Mesodermal cell (in vitro differentiated cells): Measurements from ENCODE around the gene KIF17.

ENCODE experiments used
- H3K27ac ChIP-seq: 2 replicates; pipeline ENCODE4 v1.7.0; 2013; ENCODE audit warnings: mild to moderate bottlenecking, low read depth, low read length, moderate library complexity; ENCODE audit not compliant: severe bottlenecking
- H3K36me3 ChIP-seq: 2 replicates; pipeline ENCODE4 v1.7.1; 2013; ENCODE audit warnings: mild to moderate bottlenecking, low read length, moderate library complexity; ENCODE audit not compliant: control insufficient read depth, insufficient read depth
- H3K4me1 ChIP-seq: one replicate; pipeline ENCODE4 v1.7.1; 2013; ENCODE audit warnings: mild to moderate bottlenecking, low read length; ENCODE audit not compliant: insufficient read depth, control insufficient read depth, poor library complexity, severe bottlenecking
- H3K4me3 ChIP-seq: 2 replicates; pipeline ENCODE4 v1.7.0; 2013; ENCODE audit warnings: low read length, control low read depth, mild to moderate bottlenecking; ENCODE audit not compliant: insufficient read depth, poor library complexity, severe bottlenecking; ENCODE audit errors: extremely low read depth
- H3K9me3 ChIP-seq: 2 replicates; pipeline ENCODE4 v1.7.1; 2013; ENCODE audit warnings: mild to moderate bottlenecking, low read length, moderate library complexity; ENCODE audit not compliant: control insufficient read depth
- WGBS, 2 experiments: methylation state at CpG; one replicate each; pipeline ENCODE4 v1.1.5; 2013; ENCODE audit warnings: missing lambda C conversion rate in 2 of 2; ENCODE audit not compliant: insufficient coverage in 2 of 2; 5-methylcytosine and 5-hydroxymethylcytosine counted together

The KIF17 gene

DNA sequence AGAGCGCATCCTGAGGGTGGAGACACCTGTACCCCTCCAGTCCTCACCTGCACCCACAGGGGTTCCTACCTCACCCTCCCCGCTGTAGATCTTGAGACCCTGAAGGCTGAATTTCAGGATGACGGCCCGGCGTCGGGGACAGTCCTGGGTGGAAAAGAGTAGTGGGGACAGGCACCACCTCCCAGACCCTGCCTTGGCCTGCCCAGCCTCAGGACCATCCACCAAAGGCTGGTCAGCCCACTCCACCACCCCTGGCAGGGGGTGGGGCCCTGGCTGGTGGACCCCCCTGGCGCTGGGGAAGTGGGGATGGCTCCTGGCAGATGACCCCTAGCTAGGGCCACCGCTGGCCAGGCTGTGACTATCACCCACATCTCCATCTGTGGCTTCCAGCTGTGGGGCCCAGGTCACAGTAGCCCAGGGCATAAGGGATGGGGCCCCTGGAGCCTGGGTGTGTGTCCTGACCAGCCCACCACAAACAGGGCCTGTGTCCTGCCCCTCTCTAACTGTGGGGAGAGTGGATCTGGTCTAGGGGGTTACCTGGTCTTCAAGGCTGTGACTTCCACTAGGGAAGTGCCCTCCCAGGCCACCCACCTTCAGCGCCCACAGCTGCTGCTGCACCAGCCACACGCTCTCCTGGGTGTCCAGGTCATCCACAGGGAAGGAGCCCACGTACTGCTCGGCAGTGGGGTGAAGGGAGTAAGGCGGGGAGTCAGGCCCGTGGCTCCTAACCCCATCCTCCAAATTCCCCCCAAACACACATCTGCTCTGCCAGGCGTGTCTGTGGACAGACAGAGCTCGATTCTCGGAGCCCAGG is 9.3 kb upstream of the KIF17 start:
- WGBS, 2 experiments, result 93 to 100% methylated on average over 5 to 7 of the region's 17 CpGs
- H3K4me1 ChIP-seq, result peaks cover 6% of the 10 kb centered on the region

DNA sequence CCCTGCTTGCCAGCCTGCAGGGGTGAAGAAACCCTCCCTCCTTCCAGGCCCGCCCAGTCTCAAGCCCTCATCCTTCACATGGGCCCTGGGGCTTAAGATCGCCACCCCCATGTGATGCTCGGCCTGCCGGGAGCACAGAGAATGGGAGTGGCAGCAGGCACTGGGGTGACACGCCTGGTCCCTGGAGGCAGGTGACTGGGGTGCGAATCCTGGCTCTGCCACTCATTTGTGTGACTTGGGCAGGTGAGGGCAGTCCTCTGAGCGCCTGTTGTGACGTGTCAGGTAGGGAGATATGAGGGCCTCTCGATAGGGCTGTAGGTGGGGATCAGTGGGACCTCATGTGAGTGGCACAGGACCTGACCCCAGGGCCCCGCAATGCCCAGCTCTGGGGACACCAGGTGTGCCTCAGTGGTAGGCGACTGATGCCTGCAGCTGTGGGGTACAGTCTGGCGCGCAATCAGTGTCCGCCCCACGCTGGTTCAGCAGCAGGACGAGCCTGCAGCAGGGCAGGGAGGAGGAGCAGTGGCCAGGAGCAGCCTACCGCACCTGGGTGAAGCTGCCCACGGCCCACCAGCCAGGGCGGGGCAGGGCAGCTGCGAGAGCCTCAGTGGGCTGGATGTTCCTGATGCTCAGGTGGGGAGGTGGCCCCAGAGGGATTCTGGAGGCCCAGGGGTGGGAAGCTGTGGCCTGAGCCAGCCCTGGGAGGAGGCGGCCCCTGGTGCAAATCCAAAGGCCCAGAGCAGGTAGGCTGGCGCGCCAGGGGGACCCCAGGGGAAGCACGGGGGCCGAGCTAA is 8.5 kb upstream of the KIF17 start:
- H3K36me3 ChIP-seq, result no peaks in the 10 kb centered on the region
- WGBS, 2 experiments, result 94 to 95% methylated on average over 19 to 21 of the region's 25 CpGs
- H3K4me1 ChIP-seq, result peaks cover 6% of the 10 kb centered on the region
- H3K4me3 ChIP-seq, result no peak overlapping the region
- no peak overlapping the region for H3K27ac ChIP-seq
- H3K9me3 ChIP-seq, result no peaks in the 10 kb centered on the region

More for the DNA sequence above, 9.3 kb upstream of the KIF17 start:
- H3K4me3 ChIP-seq, result no peak overlapping the region
- no peaks in the 10 kb centered on the region for H3K9me3 ChIP-seq
- no peak overlapping the region for H3K27ac ChIP-seq
- H3K36me3 ChIP-seq, result no peaks in the 10 kb centered on the region

DNA sequence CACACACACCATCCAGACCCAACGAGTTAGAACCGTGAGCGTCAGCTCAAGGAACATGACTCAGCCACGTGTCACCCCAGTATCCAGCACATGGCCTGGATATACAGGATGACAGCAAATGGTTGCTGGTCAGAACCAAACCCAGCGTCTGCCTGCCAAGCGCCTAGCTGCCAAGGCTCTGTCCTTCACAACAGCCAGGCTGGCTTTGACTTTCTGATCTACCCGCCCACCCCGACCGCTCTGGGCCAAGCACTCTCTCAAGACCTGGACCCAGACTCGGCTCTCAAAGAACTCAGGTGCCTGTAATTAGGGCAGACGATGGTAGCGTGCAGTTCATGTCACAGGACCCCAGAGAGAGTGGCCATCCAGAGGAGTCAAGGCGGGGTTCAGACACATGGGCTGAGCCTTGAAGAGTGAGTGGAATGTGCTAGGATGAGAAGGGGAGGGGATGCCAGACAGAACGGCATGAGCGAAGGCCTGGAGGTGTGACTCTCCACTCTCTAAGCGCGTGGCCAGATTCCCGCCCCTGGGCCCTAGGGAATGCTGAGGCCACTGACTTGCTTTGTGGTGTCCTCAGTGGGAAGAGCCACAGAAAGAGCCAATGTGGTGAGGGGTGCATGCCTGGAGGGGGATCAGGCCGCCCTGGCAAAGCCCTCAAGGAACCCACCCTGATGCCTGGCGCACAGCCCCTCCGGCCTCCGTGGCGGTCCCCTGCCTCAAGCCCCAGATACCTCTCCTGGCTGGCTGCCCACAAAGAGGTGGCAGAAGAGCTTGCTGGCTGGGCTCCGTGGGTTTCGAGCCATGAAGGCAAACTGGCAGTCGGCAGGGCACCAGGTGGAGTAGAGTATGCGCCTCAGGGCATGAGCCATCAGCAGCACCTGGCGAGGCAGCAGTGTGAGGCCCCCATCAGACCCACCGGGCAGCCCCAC is 7.6 kb upstream of the KIF17 start:
- H3K4me1 ChIP-seq, result peaks cover 6% of the 10 kb centered on the region
- no peaks in the 10 kb centered on the region for H3K36me3 ChIP-seq
- no peak overlapping the region for H3K27ac ChIP-seq
- no peaks in the 10 kb centered on the region for H3K9me3 ChIP-seq
- WGBS, 2 experiments, result 93 to 94% methylated on average over 16 to 29 of the region's 29 CpGs
- H3K4me3 ChIP-seq, result no peak overlapping the region

DNA sequence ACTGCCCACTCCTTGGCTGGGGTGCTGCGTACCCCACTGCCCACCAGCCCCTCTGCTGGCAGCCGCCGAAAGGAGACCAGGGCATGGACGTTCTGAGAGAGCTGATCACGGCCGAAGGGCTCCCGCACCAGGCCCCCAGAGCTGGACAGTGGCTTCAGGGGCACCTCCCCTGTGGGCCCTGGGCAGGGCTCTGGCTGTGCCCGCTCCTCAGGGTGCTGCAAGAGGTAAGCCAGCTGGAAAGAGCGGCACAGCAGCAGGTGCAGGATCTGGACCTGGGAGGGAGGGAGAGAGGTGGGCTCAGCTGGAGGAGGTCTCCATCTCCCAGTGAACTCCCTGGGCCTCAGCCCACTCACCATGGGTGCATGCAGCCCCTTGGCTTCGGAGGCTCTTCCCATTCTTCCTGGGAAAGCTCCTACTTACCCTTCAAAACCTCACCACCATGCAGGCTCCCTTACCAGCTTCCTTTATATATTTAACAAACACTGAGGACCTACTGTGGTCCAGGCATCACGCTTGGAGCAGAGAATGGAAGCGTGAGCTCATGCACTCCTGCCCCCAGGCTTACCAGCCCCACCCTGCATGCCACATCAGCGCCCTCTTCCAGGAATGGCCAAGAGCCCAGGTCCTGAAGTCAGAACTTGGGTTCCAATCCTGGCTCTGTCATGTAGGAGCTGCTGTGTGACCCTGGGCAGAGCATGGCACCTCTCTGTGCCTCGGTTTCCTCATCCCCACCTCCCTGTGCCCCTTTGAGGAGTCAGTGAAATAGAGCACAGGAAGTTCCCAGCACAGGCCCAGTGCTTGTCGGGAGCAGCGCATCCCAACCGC is 6.8 kb upstream of the KIF17 start:
- H3K4me3 ChIP-seq, result no peak overlapping the region
- 94% methylated on average over 12 to 16 of the region's 17 CpGs for WGBS, 2 experiments
- no peak overlapping the region for H3K27ac ChIP-seq
- H3K9me3 ChIP-seq, result no peaks in the 10 kb centered on the region
- peaks cover 6% of the 10 kb centered on the region for H3K4me1 ChIP-seq
- no peaks in the 10 kb centered on the region for H3K36me3 ChIP-seq

DNA sequence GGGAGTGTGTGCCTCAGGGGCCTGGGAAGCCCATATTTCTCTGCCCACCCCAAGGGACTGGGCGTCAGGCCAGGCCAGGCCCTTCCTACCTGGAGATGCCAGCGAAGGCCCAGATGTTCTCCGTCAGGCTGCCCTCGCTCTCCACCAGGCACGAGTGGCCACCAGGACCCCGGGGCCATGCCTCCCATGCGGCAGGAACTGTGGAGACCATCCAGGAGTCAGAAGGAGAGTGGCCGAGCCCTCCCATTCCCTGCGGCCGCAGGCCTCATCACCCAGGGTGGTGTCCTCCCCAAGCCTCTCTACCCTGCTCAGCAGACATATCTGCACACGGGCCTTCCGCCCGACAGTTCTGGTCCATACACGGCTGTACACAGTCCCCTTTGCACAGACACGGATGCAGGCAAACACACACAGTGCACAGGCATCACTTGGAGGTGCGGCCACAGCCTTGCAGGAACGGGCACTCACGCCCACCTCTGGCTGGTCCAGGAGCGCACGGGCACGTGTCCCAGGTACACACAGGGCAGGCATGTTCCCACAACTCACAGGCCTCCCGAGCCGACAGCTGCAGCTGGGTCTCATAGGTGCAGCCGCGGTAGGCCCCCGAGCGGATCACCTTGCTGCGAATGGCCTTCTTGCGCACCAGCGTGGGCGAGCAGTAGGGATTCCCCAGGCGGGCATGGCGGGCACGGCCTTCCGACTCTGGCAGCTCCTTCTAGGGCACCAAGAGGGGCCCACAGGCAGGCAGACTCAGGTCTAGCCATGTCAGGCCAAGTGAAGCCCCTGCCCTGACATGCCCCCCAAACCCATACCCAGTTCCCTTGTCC is 5.9 kb upstream of the KIF17 start:
- Histone ChIP-seq H3K4me1 (peaks cover 6% of the 10 kb centered on the region), H3K9me3 (no peaks in the 10 kb centered on the region), H3K27ac (no peak overlapping the region), H3K36me3 (no peaks in the 10 kb centered on the region), H3K4me3 (no peak overlapping the region)
- 97% methylated on average over 28 to 35 of the region's 35 CpGs for WGBS, 2 experiments

DNA sequence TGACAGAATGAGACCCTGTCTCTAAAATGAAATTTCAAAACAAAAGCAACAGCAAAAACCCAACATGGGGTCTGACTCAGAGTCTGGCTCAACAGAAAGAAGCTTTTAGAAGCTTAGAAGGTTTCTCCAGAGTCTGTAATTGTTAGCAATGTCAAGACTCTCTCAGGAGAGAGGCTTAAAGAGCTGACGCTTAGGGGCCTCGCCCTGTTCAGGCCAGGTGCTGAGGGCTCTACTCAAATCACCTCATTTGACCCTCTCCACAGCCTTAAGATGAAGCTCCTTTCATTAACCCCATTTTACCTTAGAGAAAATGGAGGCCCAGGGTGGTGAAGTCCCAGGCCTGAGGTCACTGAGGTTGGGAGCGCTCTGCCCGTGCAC is 5.3 kb upstream of the KIF17 start:
- Histone ChIP-seq H3K27ac (no peak overlapping the region), H3K9me3 (no peaks in the 10 kb centered on the region), H3K36me3 (no peaks in the 10 kb centered on the region), H3K4me3 (no peak overlapping the region), H3K4me1 (peaks cover 6% of the 10 kb centered on the region)
- WGBS, 2 experiments, result 82 to 93% methylated on average over 2 to 3 of the region's 4 CpGs

DNA sequence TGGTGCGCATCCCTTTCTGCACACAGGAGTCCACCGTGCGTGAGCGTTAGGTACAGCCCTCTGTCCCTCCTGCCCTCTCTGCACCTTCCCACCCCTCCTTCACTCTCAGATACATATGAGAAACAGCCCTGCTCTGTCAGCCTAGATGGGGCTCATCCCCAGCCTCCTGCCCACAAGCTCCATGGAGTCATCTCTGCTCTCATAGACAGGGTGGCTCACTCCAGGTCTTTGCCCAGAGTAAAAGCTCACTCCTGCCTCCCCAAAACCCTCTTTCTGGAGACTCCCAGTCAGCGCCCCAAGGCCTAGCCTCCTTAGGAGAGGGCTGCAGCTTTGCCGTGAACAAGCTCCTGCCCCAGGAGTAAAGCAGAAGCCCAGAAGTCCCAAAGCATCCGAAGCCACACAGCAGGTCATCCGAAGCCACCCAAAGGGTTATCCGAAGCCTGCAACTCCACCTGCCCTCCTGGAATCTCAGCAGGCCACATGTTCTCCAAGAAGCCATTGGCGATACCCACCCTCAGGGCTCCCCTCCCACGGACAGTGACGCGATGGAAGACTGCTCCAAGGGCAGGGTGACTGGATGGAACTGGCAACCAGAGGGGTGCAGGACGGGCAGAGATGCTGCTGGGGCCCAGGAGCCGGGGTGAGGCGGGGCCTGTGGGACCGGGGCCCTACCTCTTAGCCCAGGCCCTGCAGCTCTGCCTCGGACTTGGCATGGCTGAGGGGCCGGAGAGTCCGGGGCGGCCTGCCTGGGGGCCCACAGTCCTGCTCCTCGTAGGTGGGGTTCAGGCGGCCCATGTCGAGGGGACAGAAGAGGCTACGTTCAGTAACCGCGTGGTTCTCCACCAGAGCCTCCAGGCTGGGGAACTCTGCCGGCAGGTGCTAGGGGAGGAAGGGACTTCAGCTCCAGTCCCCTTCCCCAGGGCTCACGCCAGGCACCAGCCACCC is 3.6 kb upstream of the KIF17 start:
- H3K36me3 ChIP-seq, result no peaks in the 10 kb centered on the region
- H3K4me3 ChIP-seq, result no peak overlapping the region
- H3K4me1 ChIP-seq, result peaks cover 9% of the 10 kb centered on the region
- 93% methylated on average over 27 to 28 of the region's 29 CpGs for WGBS, 2 experiments
- H3K27ac ChIP-seq, result no peak overlapping the region
- H3K9me3 ChIP-seq, result no peaks in the 10 kb centered on the region

DNA sequence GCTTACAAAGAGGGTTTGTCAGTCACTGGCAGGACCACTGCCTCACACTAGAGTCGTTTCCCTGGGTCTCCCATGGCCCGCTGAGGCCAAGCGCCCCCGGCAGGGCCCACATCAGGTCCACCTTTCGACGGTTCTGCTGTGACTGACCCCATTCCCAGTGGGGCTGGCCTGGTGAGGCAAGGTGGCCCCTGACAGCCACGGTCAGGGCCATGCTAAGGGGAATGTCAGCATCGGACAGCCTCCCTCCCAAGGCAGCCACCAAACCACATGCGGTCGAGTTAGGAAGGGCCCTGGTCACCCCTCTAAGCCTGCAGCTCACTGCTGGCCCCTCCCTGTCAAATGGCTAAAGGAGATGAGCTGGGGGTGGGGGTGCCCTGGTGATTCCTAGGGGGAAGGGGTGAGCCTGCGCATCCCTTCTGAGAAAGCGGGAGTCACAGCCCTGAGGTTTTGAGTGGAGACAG is 2.9 kb upstream of the KIF17 start:
- 87 to 89% methylated on average over 6 to 7 of the region's 12 CpGs for WGBS, 2 experiments

More for the DNA sequence above, 2.9 kb upstream of the KIF17 start:
- peaks cover 8% of the 10 kb centered on the region for H3K4me1 ChIP-seq
- H3K9me3 ChIP-seq, result no peaks in the 10 kb centered on the region
- no peak overlapping the region for H3K27ac ChIP-seq
- no peak overlapping the region for H3K4me3 ChIP-seq
- H3K36me3 ChIP-seq, result no peaks in the 10 kb centered on the region
